Muscle of arm (tissue), 12 donors: ENCODE measurements around the gene NDP. TPM values are rescaled to one million over a fixed set of nuclear protein-coding genes. Genes with fewer than 3 reads are reported as not detected.

ENCODE experiments used
- polyA plus RNA-seq, 12 donors: library from polyadenylated mRNA; unstranded; fragments of 120-200 nt; gene quantifications; one replicate each; pipeline ENCODE4 v1.2.1, GENCODE V29; 2013; ENCODE audit not compliant: insufficient read length in 12 of 12

NDP gene
- polyA plus RNA-seq, 12 donors = 1.5 to 5.0 (median 2.1) TPM; not detected in 2

Other genes with a start within 250 kb of the NDP start
- gene MAOB, start 90.9 kb downstream of the NDP start, polyA plus RNA-seq = 1 to 10 TPM in 6 of 12 donors, under 1 TPM in 5, not detected in 1; 0.73 to 8.2 (median 1.1) TPM